GM12878 (cell line): Measurements from ENCODE around the gene IGF1R.

Source experiments
- CBFB ChIP-seq: IDR thresholded peaks from 2 replicates; pipeline ENCODE4 v1.6.1; 2016; ENCODE audit warnings: antibody characterized with exemption, low read depth
- CTCF ChIP-seq, 3 experiments: IDR thresholded peaks in 2 of 3; conservative IDR thresholded peaks in 1 of 3; 2 replicates each; pipeline ENCODE4 v1.5.1; 2011; ENCODE audit warnings: low read depth in 3 of 3, low read length in 3 of 3, mild to moderate bottlenecking in 3 of 3, control low read depth in 2 of 3, moderate library complexity in 2 of 3, inconsistent platforms in 1 of 3, mixed read lengths in 1 of 3; ENCODE audit not compliant: control insufficient read depth in 2 of 3, insufficient read depth in 1 of 3; ENCODE audit errors: extremely low read depth in 1 of 3
- ELK1 ChIP-seq: IDR thresholded peaks from 2 replicates; pipeline ENCODE4 v1.6.1; 2012; ENCODE audit warnings: low read depth, low read length, improper control_type of control experiment
- ESRRA ChIP-seq: IDR thresholded peaks from 2 replicates; pipeline ENCODE4 v1.6.1; 2012; ENCODE audit warnings: mild to moderate bottlenecking, low read length, improper control_type of control experiment
- GABPA ChIP-seq: IDR thresholded peaks from 2 replicates; pipeline ENCODE4 v1.6.1; 2014; ENCODE audit warnings: antibody characterized with exemption, low read depth, mild to moderate bottlenecking, inconsistent platforms
- HDAC6 ChIP-seq: fragments of 200-600 bp; sonication (generic); IDR thresholded peaks from one replicate; pipeline ENCODE4 v1.8.0; 2017; ENCODE audit warnings: antibody characterized with exemption; ENCODE audit not compliant: unreplicated experiment
- POLR2A ChIP-seq: IDR thresholded peaks from 2 replicates; pipeline ENCODE4 v1.6.1; 2011; ENCODE audit warnings: low read depth, mild to moderate bottlenecking, low read length
- SP1 ChIP-seq: IDR thresholded peaks from one replicate; pipeline ENCODE4 v1.6.1; 2011; ENCODE audit warnings: low read depth, low read length
- TCF7 ChIP-seq: IDR thresholded peaks from 2 replicates; pipeline ENCODE4 v1.6.1; 2014; ENCODE audit warnings: antibody characterized with exemption, borderline replicate concordance
- ZNF274 ChIP-seq: IDR thresholded peaks from one replicate; pipeline ENCODE4 v1.8.0; 2011; ENCODE audit not compliant: insufficient read length, insufficient read depth

- TF ChIP-seq CTCF (IDR thresholded peaks at IDR 0.05 in 2 of 3, conservative IDR thresholded peaks at IDR 0.05 in 1 of 3; ENCODE audit: control insufficient read depth in 2 of 3, extremely low read depth in 1 of 3, insufficient read depth in 1 of 3, low read depth in 3 of 3, low read length in 3 of 3) (no peak), SP1 (no peak), CBFB (no peak), POLR2A (no peak), GABPA (no peak), TCF7 (no peak), HDAC6 (no peak), ESRRA (no peak), ELK1 (no peak), ZNF274 (no peak)
These were observed 353.9 kb downstream of the IGF1R start for GRCh38 chr15:99002226-99002625.
